Activated CD8-positive, alpha-beta memory T cell treated with anti-CD3 and anti-CD28 coated beads, Interleukin-2, amount 10 ng/mL, durations not matched to agents 7 days and 5 days (primary cell): ENCODE results near the gene ASXL1. TPM values are rescaled to one million over a fixed set of nuclear protein-coding genes. Genes with fewer than 3 reads are reported as not detected.

Experiments used
- ATAC-seq: fragments of 150-1000 bp; cut with Tn5 transposase; one replicate; pipeline ENCODE4 v1.10.0; 2021; ENCODE audit warnings: moderate library complexity
- CTCF ChIA-PET: fragments of 350-600 bp; sonication (Branson Sonifier 250); formaldehyde crosslinking; loops from one replicate; lab custom pipeline; 2021; ENCODE audit warnings: antibody characterized with exemption; lab: Charles Lee
- DNase-seq: peaks from one replicate; pipeline ENCODE4 v3.0.0-alpha.2; 2020
- H3K27ac Mint-ChIP-seq: one replicate; pipeline ENCODE4 v1.8.0; 2021; ENCODE audit warnings: mild to moderate bottlenecking, mixed read lengths
- H3K27me3 Mint-ChIP-seq: one replicate; pipeline ENCODE4 v1.8.0; 2021; ENCODE audit warnings: mixed read lengths
- H3K36me3 Mint-ChIP-seq: one replicate; pipeline ENCODE4 v1.8.0; 2021; ENCODE audit warnings: mild to moderate bottlenecking, mixed read lengths
- H3K4me1 Mint-ChIP-seq: one replicate; pipeline ENCODE4 v1.8.0; 2021; ENCODE audit warnings: mixed read lengths
- H3K4me3 Mint-ChIP-seq: one replicate; pipeline ENCODE4 v1.8.0; 2021; ENCODE audit warnings: mild to moderate bottlenecking, moderate library complexity, mixed read lengths
- H3K9me3 Mint-ChIP-seq: one replicate; pipeline ENCODE4 v1.8.0; 2022; ENCODE audit warnings: low read depth, mixed read lengths
- total RNA-seq, 2 experiments: library from RNA; stranded (reverse); gene quantifications; one replicate each; pipeline ENCODE4 v1.2.3, GENCODE V29; 2021

Gene ASXL1
- total RNA-seq, 2 experiments from 2014 or later, result 134 to 135 TPM

DNA sequence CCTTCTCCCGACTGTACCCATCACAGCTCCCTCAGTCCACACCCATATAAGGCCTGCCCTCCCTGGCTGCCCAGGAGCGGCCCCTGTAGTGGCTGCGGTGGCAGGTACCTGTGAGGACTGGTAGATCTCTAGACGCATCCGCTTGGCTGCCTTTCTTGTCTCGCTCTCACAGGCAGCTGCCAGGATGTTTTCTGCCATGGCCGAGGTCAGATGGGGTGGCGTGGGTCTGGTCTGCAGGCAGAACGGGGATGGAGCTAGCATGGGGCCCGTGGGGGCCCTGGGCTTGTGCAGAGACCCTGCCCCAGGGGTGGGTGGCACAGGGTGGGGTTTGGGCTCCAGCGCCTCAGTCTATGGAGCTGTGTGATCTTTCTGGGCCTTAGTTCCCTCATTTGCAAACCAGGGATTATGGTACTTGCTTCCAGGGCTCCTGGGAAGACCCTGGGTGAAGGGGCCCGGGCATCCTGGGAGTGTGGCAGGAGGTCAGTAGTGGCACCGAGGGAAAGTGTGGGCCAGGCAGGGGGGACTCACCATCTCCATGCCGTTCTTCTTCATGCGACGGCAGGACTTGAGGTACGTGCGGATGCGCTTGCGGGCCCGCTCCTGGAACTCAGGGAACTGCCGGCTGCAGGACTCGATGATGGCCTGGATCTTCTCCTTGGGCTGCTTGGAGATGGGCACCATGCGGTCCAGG lies 94.8 kb downstream of the ASXL1 start:
- ATAC-seq (no peak), DNase-seq (no peak)
- CTCF ChIA-PET, result interaction anchor here (0.7 kb wide), 1 partner anchor 10 kb away, joined by 3 read pairs; no protein-coding TSS in a partner anchor

DNA sequence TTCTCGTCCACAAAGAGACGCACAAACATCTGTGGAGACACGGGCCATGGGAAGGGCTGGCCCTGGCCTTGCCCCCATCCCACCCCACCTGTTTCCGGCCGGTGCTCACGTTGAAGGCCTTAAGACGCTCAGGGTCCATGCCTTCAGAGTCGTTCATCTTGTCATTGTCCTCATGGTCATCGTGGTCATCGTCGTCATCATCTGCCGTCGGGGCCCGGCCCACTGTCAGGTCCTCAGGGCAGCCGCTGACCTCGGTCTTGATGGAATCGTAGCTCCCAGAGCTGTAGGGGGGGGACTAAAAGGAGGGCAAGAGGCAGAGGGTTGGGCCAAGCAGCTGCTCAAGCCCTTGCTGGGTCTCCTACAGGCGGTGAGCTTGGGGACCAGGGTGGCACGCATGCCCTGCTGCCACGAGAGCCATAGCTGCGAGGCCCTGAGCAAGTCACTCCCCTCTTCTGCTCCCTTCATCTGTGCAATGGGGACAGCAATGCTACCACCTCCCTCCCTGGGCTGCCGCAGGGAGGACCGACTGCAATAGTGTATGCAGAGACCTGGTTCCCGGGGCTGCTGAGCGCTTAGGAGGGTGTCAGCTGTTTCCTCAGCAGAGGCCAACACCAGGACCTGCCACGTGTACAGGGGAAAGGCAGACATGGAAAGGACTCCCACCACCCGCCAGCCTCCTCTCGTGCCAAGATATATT lies 95.5 kb downstream of the ASXL1 start:
- no peak overlapping the region for H3K27ac Mint-ChIP-seq
- no peaks in the 10 kb centered on the region for H3K9me3 Mint-ChIP-seq
- H3K27me3 Mint-ChIP-seq, result no peaks in the 10 kb centered on the region
- CTCF ChIA-PET, result no interaction called here
- H3K36me3 Mint-ChIP-seq, result no peaks in the 10 kb centered on the region
- no peaks in the 10 kb centered on the region for H3K4me1 Mint-ChIP-seq
- no peak for ATAC-seq
- no peak for DNase-seq
- H3K4me3 Mint-ChIP-seq, result no peak overlapping the region

More for the DNA sequence above, 94.8 kb downstream of the ASXL1 start:
- Mint-ChIP-seq H3K4me3 (no peak overlapping the region), H3K36me3 (no peaks in the 10 kb centered on the region), H3K9me3 (no peaks in the 10 kb centered on the region), H3K4me1 (no peaks in the 10 kb centered on the region), H3K27ac (no peak overlapping the region), H3K27me3 (no peaks in the 10 kb centered on the region)

DNA sequence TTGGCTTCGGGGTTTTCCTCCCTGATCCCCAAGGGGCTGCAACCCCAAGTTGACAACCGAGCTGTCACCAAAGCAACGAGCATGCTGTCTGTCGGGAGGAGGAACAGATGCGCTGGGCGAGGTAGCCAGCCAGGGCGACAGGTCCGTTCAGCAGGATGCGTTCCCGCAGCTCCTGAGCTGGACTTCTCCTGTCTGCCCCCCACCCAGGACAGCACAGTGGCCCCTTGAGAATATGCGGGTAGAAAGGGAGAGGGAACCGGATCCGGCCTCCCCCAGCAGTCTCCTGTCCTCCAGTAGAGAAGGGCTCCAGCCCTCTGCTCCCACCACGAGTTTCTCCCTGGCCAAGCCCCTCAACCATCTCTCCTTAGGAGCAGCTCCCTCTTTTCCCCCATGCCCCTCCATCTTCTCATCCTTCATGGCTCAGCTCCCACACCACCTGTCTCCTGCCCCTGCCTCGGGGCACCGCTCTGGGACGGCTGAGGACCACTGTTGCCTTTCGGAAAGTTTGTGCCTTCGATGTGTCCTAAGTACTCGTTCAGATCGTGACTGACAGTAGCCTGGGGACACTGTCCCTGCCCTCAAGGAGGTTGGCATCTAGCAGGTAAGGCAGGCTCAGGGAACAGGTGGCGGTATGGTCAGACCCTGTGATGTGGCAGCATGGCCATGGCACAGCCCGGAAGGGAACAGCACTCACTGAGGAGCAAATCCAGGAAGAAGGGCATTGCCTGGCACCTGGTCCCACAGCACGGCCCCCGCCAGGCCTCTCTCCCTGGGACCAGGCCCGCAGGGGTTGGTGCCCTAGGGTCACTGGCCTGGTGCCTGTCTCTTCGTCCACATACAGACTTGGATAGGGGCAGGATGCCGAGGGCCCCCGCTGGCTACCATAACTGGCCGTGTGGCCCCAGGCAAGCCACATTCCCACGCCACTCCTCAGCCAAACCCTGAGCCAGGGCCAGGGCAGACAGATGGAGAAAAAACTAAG lies 96.3 kb downstream of the ASXL1 start:
- no peaks in the 10 kb centered on the region for H3K4me1 Mint-ChIP-seq
- no peak overlapping the region for H3K4me3 Mint-ChIP-seq
- CTCF ChIA-PET, result no interaction called here
- no peak overlapping the region for H3K27ac Mint-ChIP-seq
- no peaks in the 10 kb centered on the region for H3K9me3 Mint-ChIP-seq
- no peak for ATAC-seq
- no peaks in the 10 kb centered on the region for H3K27me3 Mint-ChIP-seq
- H3K36me3 Mint-ChIP-seq, result no peaks in the 10 kb centered on the region
- no peak for DNase-seq

DNA sequence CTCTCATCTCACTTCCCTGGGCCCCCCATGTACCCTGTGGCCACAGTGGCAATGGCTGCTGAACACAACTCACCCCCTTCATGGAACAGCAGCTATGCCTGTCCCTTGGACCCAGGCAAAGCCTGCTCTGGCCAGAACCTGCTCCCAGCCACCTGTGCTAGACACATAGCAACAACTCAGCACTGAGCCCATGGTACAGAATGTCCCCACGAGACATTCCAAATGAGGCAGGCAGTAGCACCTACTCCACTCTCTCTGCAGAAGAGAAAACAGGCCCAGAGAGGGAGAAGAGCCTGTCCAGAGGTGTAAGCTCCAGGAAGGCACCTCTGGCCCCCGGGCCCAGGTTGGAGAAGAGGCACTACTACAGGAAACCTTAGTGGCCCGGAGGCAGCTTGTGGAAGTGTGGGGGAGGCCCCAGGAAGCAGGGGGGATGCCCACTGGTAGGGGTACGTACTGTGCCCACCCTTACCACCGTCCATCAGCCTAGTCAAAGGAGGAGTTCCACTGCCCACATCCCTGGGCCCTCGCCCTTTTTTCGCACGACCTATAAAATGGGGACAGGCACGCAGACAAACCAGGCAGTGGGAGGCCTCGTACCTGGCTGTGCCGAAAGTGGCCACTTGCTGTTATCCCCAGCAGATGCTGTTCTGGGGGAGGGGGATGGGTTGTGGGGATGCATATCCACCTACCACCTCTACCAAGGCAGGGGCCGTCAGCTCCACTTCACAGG lies 97.2 kb downstream of the ASXL1 start:
- Mint-ChIP-seq H3K4me3 (no peak overlapping the region), H3K9me3 (no peaks in the 10 kb centered on the region), H3K27ac (no peak overlapping the region), H3K36me3 (no peaks in the 10 kb centered on the region), H3K4me1 (no peaks in the 10 kb centered on the region), H3K27me3 (no peaks in the 10 kb centered on the region)
- ATAC-seq (no peak), DNase-seq (no peak)
- CTCF ChIA-PET, result no interaction called here

DNA sequence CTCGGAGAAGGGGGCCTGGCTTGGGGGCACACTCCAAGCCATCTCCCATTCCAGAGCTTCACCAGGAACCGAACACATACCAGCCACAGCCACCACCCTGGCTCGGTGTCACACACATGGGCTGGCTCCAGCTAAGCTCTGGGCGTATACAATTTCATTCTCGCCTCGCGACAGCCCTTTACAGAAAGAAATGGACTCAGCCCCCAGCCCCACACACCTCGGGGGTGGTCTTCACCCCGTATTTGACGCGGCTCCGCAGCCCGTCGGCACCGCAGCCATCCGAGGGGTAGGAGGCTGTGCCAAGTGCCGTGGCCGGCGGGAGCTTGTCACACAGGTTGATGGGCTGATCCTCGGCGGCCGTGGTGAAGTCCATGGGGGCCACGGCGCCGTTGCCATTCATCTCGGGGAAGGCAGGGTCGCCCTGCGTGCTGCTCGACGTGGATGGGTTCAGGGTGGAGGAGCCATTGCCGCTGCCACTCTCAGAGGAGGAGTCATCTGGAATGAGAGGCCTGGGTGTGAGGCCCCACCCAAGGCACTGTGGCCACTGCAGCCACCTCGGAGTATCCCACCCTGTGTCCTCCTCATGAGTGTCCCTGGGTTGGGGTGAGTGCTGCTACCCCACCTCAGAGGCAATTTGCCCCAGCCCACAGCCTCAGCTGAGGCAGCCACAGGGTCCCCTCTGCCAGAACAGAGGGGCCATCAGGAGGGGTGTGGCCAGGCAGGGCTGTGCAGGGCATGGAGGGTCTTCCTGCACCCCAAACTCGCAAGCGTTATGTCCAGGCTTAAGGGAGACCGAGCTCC lies 98.0 kb downstream of the ASXL1 start:
- Mint-ChIP-seq H3K27ac (no peak overlapping the region), H3K4me3 (no peak overlapping the region)
- CTCF ChIA-PET, result no interaction called here

DNA sequence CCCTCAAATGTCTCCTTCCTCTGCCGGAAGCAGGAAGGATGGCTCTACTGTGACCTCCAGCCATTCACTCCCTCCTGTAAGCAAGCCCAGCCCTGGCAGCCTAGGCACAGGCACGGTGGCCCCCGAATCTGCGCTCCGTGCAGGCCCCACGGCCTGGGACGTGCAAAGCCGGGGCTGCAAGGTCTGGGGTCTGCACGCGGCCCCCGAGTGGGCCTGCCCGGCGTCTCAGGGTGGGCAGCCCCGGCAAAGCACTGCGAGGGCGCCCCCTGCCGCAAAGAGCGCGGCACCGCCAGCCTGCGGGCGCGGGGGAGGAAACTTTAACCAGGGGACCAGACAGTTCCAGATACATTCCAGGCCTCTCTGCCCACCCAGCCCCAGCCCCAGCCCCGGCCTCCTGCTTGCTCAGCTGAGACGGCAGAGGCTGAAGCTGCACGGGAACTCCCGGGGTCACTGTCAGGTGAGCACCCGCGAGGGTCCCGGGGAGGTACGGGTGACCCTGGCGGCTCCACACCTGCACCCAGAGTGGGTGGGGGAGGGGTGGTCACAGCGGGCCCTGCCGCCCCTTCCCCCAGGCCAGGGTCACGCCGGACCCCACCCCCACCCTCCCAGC lies 98.8 kb downstream of the ASXL1 start:
- Mint-ChIP-seq H3K36me3 (no peaks in the 10 kb centered on the region), H3K4me1 (no peaks in the 10 kb centered on the region), H3K27me3 (no peaks in the 10 kb centered on the region), H3K9me3 (no peaks in the 10 kb centered on the region), H3K4me3 (no peak overlapping the region), H3K27ac (no peak overlapping the region)
- no peak for DNase-seq
- CTCF ChIA-PET, result no interaction called here
- no peak for ATAC-seq

More for the DNA sequence above, 98.0 kb downstream of the ASXL1 start:
- DNase-seq (no peak), ATAC-seq (no peak)
- no peaks in the 10 kb centered on the region for H3K4me1 Mint-ChIP-seq
- no peaks in the 10 kb centered on the region for H3K27me3 Mint-ChIP-seq
- H3K9me3 Mint-ChIP-seq, result no peaks in the 10 kb centered on the region
- H3K36me3 Mint-ChIP-seq, result no peaks in the 10 kb centered on the region

DNA sequence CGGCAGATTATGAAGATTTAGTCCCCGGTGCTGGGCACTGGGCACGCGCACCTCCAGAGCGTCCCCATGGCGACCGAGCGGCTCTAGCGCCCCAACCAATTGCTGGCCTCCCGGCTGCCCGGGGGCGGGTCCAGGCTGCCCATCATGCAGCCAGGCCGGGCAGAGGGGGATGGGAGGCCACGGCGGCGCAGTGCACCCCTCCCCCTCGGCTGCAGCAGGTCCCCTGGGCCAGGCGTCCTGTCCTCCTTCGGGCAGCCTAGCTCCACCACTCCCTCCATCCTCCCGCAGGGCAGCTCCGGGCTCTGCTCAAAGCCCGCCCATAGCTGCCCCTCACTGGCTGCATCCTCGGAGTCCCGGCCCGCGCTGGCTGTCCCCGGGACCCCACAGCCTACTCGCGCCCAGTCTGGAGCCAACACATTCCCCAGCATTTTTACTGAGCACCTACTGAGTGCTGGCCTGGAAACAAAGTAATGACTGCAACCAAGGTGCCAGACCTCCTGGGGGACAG lies 99.4 kb downstream of the ASXL1 start:
- Mint-ChIP-seq H3K9me3 (no peaks in the 10 kb centered on the region), H3K27ac (no peak overlapping the region), H3K4me1 (no peaks in the 10 kb centered on the region), H3K4me3 (no peak overlapping the region), H3K36me3 (no peaks in the 10 kb centered on the region), H3K27me3 (no peaks in the 10 kb centered on the region)
- CTCF ChIA-PET, result no interaction called here
- DNase-seq (no peak), ATAC-seq (no peak)

DNA sequence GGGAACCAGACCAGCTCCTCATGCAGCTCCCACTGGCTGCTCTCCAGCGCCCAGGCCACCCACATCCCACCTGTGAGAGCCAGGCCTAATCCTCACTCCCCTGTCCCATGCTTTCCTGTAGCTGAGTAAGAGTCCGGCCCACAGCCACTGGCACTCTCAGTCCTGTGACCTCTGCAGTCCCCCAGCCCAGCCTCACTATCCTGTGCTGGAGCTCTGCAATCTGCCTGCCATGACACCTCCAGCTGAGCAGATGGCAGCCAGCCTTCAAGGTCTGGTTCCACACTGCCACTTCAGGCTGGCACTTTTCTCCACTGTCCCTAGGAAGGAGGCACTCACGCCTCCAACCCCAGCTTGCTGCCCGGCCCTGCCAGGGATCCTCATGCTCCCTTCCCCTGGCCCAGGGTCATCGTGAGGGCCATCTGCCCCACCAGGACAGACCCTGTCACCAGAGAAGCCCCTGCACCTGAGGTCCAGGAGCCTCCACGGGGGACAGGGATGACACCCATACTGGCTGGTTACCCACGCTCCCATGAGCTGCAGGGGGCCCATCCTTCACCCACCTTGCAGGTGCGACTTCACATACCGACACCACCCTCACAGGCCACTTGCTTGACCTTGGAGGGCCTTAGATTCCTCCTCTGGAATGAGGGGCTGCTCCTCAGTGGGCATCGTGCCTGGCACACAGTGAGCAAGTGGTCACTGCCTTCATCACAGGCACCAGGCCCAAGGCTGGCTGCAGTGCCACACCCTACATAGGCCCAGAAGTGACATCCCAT lies 100.1 kb downstream of the ASXL1 start:
- no peak overlapping the region for H3K27ac Mint-ChIP-seq
- CTCF ChIA-PET, result no interaction called here
- no peaks in the 10 kb centered on the region for H3K27me3 Mint-ChIP-seq
- ATAC-seq (no peak), DNase-seq (no peak)
- no peaks in the 10 kb centered on the region for H3K36me3 Mint-ChIP-seq
- no peaks in the 10 kb centered on the region for H3K4me1 Mint-ChIP-seq
- H3K9me3 Mint-ChIP-seq, result no peaks in the 10 kb centered on the region
- no peak overlapping the region for H3K4me3 Mint-ChIP-seq

DNA sequence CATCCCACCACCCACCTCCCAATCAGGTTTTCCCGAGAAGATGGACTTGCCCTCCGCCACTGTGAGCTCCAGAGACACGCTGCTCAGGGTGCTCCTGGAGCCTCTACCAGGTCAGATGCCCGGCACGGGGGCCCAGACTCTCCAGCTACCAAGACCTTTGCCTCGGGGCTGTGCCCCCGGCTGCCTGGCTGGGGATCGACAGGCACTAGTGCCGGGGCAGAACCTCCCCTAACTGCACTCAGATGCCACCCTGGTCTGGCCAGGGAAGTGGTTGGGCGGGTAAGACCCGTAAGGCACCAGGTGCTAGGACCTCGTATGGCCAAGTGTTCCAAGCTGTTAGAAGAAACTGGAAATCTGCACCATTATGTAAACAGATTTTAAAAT lies 100.7 kb downstream of the ASXL1 start:
- no peak overlapping the region for H3K4me3 Mint-ChIP-seq
- no peaks in the 10 kb centered on the region for H3K9me3 Mint-ChIP-seq
- no peak for DNase-seq
- no peak for ATAC-seq
- H3K4me1 Mint-ChIP-seq, result no peaks in the 10 kb centered on the region
- CTCF ChIA-PET, result interaction anchor here (0.6 kb wide), 1 partner anchor 48 kb away, joined by 3 read pairs; no protein-coding TSS in a partner anchor
- H3K27ac Mint-ChIP-seq, result no peak overlapping the region
- H3K36me3 Mint-ChIP-seq, result no peaks in the 10 kb centered on the region
- no peaks in the 10 kb centered on the region for H3K27me3 Mint-ChIP-seq

DNA sequence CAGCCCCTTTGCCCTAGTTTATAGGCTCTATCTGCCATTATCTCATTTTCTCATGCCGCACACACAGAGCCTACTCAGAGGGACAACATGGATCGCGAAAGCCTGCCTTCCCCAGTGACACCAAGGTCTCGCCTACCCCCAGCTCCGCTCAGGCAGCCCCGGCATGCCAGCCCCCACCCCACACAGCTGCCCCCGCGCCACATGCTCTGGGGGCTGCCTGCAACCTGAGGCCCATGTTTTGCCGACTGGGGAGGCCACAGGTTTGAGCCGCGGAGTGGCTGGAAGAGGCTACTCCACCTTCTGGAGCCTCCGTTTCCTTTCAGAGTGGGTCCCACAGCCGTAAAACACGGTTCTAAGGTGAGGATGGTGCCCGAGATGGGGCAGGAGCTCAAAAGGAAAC lies 102.1 kb downstream of the ASXL1 start:
- no peaks in the 10 kb centered on the region for H3K4me1 Mint-ChIP-seq
- CTCF ChIA-PET, result no interaction called here
- H3K27me3 Mint-ChIP-seq, result no peaks in the 10 kb centered on the region
- H3K9me3 Mint-ChIP-seq, result no peaks in the 10 kb centered on the region
- DNase-seq (no peak), ATAC-seq (no peak)
- H3K27ac Mint-ChIP-seq, result no peak overlapping the region
- no peak overlapping the region for H3K4me3 Mint-ChIP-seq
- no peaks in the 10 kb centered on the region for H3K36me3 Mint-ChIP-seq

DNA sequence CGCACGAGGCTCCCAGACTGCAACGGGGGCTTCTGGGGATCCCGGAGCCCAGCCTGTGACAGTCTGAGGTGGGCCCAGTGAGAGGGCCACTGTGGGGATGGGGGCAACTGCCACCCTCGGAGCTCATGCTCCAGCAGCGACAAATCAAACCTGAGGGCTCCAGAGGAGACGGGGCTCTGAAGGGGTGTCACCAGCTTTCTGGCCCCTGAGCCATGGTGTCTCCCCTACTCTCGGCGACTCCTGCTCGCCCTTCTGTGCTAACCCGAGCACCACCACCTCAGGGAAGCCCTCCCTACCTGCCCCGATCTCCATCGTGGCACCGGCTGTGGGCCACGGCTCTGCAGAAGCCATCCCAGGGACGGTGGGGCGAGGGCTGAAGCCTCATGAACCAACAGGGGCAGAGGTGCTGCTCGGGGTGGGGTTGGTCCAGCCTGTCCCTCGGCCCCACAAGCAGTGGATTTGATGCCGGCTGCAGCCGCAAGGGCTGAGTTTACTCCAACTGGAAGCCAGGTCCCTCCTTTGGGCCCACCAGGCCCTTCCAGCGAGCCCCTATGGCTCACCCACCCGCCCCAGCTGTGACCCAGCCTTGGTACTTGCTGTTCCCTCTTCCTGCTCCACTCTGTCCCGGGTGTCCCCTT lies 102.7 kb downstream of the ASXL1 start:
- H3K4me1 Mint-ChIP-seq, result no peaks in the 10 kb centered on the region
- H3K4me3 Mint-ChIP-seq, result no peak overlapping the region
- no peaks in the 10 kb centered on the region for H3K27me3 Mint-ChIP-seq
- CTCF ChIA-PET, result no interaction called here
- no peak overlapping the region for H3K27ac Mint-ChIP-seq
- H3K36me3 Mint-ChIP-seq, result no peaks in the 10 kb centered on the region
- no peaks in the 10 kb centered on the region for H3K9me3 Mint-ChIP-seq
- ATAC-seq (no peak), DNase-seq (no peak)
